ENCODE measurements around the gene RPL27.

DNA sequence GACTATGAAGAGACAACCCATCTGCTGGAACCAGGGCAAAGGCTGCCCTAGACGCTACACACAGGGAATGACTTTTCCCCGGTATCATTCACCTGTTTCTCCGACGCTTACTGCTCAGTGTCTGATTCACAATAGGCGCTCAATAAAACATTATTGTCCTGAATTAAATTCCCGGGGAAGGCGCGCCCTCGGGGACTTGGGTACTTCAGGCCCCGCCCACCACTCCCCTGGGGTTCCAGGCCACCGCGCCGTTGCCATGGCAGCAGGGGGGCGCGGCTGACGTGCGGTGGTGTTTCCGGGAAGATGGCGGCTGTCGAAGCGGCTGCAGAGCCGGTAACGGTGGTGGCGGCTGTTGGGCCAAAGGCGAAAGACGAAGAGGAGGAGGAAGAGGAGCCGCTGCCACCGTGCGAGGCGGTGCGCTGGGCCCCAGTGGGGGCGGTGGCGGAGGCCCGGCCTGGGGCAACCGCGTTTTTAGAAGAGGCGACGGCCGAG lies 17.9 kb upstream of the RPL27 start, which contains the start of gene RUNDC1:
- TF ChIP-seq OSR1 (CRISPR knock-in tag; IDR thresholded peaks at IDR 0.05) (no peak), ZC3H10 (CRISPR knock-in tag; IDR thresholded peaks at IDR 0.05) (no peak)
